HepG2 (cell line): ENCODE measurements around the gene ADAM22. TPM values are rescaled to one million over a fixed set of nuclear protein-coding genes. Genes with fewer than 3 reads are reported as not detected.
A peak's percentile ranks its signal among the peaks of the same experiment; 100 is the strongest.

Source experiments
- ARID2 ChIP-seq: sonication (generic); formaldehyde crosslinking; IDR thresholded peaks from 2 replicates; pipeline ENCODE4 v1.8.1; 2022; ENCODE audit warnings: mild to moderate bottlenecking, missing genetic modification reagents, borderline replicate concordance
- HES4 ChIP-seq: sonication (generic); formaldehyde crosslinking; IDR thresholded peaks from 2 replicates; pipeline ENCODE4 v1.9.0; 2021; ENCODE audit warnings: mild to moderate bottlenecking, missing genetic modification reagents, borderline replicate concordance
- KDM5B ChIP-seq: sonication (generic); formaldehyde crosslinking; IDR thresholded peaks from 2 replicates; pipeline ENCODE4 v1.4.0; 2020; ENCODE audit warnings: missing genetic modification reagents, mild to moderate bottlenecking, borderline replicate concordance
- TMF1 ChIP-seq: sonication (generic); formaldehyde crosslinking; IDR thresholded peaks from 2 replicates; pipeline ENCODE4 v1.8.1; 2022; ENCODE audit warnings: low read depth, missing genetic modification reagents
- XRCC5 ChIP-seq: fragments of 200-400 bp; formaldehyde crosslinking; optimal IDR thresholded peaks from 2 replicates; pipeline ENCODE3; 2017; ENCODE audit warnings: mild to moderate bottlenecking, low read length
- ZBTB42 ChIP-seq: sonication (generic); formaldehyde crosslinking; IDR thresholded peaks from 2 replicates; pipeline ENCODE4 v1.5.0; 2020; ENCODE audit warnings: mild to moderate bottlenecking, missing genetic modification reagents
- ZNF317 ChIP-seq: sonication (generic); formaldehyde crosslinking; IDR thresholded peaks from 2 replicates; pipeline ENCODE4 v1.5.0; 2020; ENCODE audit warnings: mild to moderate bottlenecking, missing genetic modification reagents
- ZNF674 ChIP-seq: sonication (generic); formaldehyde crosslinking; IDR thresholded peaks from 2 replicates; pipeline ENCODE4 v1.5.0; 2020; ENCODE audit warnings: low read depth, mild to moderate bottlenecking, missing genetic modification reagents
- ZNF746 ChIP-seq: sonication (generic); formaldehyde crosslinking; IDR thresholded peaks from 2 replicates; pipeline ENCODE4 v1.8.0; 2022; ENCODE audit warnings: mild to moderate bottlenecking, missing genetic modification reagents
- polyA plus RNA-seq, 8 experiments: library from polyadenylated mRNA; depleted of rRNA in 3 of 8; stranded (reverse) in 7 of 8; unstranded in 1 of 8; fragments of >200 nt; fragmentation: Illumina TruSeq in 4 of 8; extraction: Trizol in 4 of 8; gene quantifications; 2 replicates each; pipeline versions ENCODE4 v1.2.1 to v1.2.3, GENCODE V29; 2011 to 2016; ENCODE audit warnings: low read depth in 4 of 8, missing spikeins in 1 of 8, mixed read lengths in 1 of 8; ENCODE audit not compliant: insufficient read depth in 1 of 8
- total RNA-seq, 5 experiments: library from RNA; depleted of rRNA; stranded (reverse); fragments of >200 nt; fragmentation: Illumina TruSeq; extraction: Trizol; gene quantifications; 2 replicates each; pipeline ENCODE4 v1.2.3, GENCODE V29; 2016; ENCODE audit warnings: low read depth in 1 of 5
- TF ChIP-seq, protein P1 (sequence below): sonication (generic); formaldehyde crosslinking; IDR thresholded peaks from 2 replicates; pipeline ENCODE4 v1.4.0; 2020; ENCODE audit warnings: mild to moderate bottlenecking, missing genetic modification reagents
- TF ChIP-seq, protein P2 (sequence below): sonication (generic); formaldehyde crosslinking; IDR thresholded peaks from 2 replicates; pipeline ENCODE4 v1.5.0; 2020; ENCODE audit warnings: mild to moderate bottlenecking, missing genetic modification reagents, borderline replicate concordance

Gene ADAM22
- total and polyA plus RNA-seq, 2 of the 13 experiments (the other 11 are each of a cell fraction or from before 2014, with no cell fraction given) = 1.9 to 6.7 TPM

GRCh38 chr7:87933953-87934698 is at the start of gene ADAM22 (continued):
- TF ChIP-seq, protein P1, sequence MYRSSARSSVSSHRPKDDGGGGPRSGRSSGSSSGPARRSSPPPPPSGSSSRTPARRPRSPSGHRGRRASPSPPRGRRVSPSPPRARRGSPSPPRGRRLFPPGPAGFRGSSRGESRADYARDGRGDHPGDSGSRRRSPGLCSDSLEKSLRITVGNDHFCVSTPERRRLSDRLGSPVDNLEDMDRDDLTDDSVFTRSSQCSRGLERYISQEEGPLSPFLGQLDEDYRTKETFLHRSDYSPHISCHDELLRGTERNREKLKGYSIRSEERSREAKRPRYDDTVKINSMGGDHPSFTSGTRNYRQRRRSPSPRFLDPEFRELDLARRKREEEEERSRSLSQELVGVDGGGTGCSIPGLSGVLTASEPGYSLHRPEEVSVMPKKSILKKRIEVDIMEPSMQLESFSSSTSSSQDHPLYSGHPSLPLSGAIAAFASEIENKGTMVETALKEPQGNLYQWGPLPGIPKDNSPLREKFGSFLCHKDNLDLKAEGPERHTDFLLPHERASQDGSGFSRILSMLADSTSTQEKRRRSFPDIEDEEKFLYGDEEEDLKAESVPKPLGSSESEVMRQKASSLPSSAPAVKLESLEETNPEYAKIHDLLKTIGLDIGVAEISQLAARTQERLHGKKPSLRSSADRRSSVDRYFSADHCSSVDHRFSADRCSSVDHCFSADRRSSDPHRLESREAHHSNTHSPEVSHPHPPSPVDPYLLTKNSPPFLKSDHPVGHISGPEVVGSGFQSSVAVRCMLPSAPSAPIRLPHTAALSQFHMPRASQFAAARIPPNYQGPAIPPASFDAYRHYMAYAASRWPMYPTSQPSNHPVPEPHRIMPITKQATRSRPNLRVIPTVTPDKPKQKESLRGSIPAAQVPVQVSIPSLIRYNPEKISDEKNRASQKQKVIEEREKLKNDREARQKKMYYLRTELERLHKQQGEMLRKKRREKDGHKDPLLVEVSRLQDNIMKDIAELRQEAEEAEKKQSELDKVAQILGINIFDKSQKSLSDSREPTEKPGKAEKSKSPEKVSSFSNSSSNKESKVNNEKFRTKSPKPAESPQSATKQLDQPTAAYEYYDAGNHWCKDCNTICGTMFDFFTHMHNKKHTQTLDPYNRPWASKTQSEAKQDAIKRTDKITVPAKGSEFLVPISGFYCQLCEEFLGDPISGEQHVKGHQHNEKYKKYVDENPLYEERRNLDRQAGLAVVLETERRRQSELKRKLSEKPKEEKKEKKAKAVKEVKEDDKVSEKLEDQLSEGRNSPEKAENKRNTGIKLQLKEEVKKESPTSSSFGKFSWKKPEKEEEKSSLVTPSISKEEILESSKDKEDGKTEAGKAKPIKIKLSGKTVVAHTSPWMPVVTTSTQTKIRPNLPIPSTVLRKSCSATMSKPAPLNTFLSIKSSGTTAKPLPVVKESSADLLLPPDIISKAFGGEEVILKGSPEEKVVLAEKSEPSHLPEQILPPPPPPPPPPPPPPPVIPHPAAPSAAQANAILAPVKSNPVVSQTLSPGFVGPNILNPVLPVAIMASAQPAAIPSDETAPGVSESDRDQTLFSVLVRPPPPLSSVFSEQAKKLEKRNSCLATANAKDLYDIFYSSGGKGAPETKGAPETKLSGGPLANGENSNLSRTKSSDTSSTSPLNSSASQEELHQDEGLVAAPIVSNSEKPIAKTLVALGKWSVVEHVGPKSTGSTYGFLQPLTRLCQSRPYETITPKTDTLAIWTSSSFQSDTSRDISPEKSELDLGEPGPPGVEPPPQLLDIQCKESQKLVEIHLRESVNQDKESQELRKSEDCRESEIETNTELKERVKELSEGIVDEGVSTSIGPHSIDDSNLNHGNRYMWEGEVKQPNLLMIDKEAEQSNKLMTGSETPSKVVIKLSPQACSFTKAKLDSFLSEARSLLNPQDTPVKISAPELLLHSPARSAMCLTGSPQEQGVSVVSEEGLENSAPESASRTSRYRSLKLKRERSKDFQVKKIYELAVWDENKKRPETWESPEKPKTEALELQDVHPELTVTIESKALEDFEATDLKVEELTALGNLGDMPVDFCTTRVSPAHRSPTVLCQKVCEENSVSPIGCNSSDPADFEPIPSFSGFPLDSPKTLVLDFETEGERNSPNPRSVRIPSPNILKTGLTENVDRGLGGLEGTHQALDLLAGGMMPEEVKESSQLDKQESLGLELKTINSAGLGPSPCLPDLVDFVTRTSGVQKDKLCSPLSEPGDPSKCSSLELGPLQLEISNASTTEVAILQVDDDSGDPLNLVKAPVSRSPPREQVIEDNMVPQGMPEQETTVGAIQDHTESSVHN (CRISPR knock-in tag) = no peak
- no peak for TF ChIP-seq ARID2
- TF ChIP-seq ZNF317 (CRISPR knock-in tag) = no peak
- peak; percentile 37; the same call in 1 of the 2 replicates for TF ChIP-seq ZNF746 (CRISPR knock-in tag)
- TF ChIP-seq ZNF674 (CRISPR knock-in tag) = no peak
- 0 out of 2 replicates have a peak, but pooled peaks have one; percentile 60 for TF ChIP-seq ZBTB42 (CRISPR knock-in tag)
- TF ChIP-seq HES4 (CRISPR knock-in tag) = 0 out of 2 replicates have a peak, but pooled peaks have one; percentile 35
- TF ChIP-seq, protein P2, sequence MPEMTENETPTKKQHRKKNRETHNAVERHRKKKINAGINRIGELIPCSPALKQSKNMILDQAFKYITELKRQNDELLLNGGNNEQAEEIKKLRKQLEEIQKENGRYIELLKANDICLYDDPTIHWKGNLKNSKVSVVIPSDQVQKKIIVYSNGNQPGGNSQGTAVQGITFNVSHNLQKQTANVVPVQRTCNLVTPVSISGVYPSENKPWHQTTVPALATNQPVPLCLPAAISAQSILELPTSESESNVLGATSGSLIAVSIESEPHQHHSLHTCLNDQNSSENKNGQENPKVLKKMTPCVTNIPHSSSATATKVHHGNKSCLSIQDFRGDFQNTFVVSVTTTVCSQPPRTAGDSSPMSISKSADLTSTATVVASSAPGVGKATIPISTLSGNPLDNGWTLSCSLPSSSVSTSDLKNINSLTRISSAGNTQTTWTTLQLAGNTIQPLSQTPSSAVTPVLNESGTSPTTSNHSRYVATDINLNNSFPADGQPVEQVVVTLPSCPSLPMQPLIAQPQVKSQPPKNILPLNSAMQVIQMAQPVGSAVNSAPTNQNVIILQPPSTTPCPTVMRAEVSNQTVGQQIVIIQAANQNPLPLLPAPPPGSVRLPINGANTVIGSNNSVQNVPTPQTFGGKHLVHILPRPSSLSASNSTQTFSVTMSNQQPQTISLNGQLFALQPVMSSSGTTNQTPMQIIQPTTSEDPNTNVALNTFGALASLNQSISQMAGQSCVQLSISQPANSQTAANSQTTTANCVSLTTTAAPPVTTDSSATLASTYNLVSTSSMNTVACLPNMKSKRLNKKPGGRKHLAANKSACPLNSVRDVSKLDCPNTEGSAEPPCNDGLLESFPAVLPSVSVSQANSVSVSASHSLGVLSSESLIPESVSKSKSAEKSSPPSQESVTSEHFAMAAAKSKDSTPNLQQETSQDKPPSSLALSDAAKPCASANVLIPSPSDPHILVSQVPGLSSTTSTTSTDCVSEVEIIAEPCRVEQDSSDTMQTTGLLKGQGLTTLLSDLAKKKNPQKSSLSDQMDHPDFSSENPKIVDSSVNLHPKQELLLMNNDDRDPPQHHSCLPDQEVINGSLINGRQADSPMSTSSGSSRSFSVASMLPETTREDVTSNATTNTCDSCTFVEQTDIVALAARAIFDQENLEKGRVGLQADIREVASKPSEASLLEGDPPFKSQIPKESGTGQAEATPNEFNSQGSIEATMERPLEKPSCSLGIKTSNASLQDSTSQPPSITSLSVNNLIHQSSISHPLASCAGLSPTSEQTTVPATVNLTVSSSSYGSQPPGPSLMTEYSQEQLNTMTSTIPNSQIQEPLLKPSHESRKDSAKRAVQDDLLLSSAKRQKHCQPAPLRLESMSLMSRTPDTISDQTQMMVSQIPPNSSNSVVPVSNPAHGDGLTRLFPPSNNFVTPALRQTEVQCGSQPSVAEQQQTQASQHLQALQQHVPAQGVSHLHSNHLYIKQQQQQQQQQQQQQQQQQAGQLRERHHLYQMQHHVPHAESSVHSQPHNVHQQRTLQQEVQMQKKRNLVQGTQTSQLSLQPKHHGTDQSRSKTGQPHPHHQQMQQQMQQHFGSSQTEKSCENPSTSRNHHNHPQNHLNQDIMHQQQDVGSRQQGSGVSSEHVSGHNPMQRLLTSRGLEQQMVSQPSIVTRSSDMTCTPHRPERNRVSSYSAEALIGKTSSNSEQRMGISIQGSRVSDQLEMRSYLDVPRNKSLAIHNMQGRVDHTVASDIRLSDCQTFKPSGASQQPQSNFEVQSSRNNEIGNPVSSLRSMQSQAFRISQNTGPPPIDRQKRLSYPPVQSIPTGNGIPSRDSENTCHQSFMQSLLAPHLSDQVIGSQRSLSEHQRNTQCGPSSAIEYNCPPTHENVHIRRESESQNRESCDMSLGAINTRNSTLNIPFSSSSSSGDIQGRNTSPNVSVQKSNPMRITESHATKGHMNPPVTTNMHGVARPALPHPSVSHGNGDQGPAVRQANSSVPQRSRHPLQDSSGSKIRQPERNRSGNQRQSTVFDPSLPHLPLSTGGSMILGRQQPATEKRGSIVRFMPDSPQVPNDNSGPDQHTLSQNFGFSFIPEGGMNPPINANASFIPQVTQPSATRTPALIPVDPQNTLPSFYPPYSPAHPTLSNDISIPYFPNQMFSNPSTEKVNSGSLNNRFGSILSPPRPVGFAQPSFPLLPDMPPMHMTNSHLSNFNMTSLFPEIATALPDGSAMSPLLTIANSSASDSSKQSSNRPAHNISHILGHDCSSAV (CRISPR knock-in tag) = no peak
- TF ChIP-seq KDM5B (CRISPR knock-in tag) = peak; percentile 78
- peak; percentile 96 for TF ChIP-seq XRCC5
- no peak for TF ChIP-seq TMF1 (CRISPR knock-in tag)
